GM21515 (cell line): Measurements from ENCODE around the gene HSD17B12.
"Not testable (repeated sequence)": the region's sequence is repeated elsewhere in the genome, so short reads cannot be mapped to it uniquely, and the experiment has no call there.

Experiments used
- ATAC-seq: cut with Tn5 transposase; IDR thresholded peaks from one replicate; pipeline ENCODE4 v1.9.1; 2021; ENCODE audit not compliant: unreplicated experiment

Gene HSD17B12

DNA sequence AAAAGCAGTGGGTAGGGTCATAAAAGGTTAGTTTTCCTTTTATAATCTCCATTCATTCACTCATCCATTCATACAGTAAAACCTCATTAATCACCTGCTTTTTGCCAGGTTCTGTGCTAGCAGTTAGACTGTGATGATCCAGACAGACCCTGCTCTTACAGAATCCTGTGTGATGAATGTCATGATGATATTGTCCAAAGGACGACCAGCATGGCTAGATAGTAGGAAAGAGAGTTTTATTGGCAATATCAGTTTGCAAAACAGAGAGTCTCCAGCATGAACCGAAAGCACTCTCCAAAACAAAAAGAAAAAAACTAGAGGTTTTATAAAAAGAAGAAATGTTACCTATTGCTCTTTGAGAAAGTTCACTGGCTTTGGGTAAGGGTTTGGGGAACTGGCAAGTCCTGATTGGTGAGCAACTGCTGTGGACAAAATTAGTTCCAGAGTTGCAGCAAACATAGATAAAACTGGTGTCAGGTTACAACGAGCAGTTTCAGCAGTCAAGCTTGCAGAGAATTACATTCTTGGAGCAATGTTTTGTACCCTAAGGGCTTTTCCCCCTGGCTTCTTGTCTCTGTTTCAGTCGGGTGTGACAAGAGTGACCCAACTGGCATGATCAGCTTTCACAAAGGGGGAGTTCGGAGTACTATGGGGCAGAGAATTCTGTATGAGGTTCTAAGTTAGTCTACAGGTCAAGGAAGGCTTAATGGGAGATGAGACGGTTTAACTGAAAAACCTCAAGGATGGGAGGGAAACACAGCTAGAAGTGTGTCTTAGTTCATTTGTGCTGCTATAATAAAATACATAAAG, 58.3 kb downstream of the HSD17B12 start:
- no peak for ATAC-seq

DNA sequence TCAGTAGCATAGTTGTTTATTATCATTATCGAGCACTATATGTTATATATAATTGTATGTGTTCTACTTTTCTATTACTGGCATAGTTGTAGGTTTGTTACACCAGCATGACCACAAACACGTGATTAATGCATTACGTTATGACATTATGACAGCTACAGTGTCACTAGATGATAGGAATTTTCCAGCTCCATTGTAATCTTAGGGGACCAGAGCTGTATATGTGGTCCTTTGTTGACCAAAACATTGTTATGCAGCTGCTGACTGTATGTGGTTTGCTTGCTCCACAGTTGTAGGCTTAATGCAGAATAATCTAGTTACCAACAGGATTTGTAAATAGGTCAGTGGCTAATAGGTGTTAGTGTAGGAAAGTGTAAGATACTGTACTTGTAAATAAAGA, 66.1 kb downstream of the HSD17B12 start:
- no peak for ATAC-seq

DNA sequence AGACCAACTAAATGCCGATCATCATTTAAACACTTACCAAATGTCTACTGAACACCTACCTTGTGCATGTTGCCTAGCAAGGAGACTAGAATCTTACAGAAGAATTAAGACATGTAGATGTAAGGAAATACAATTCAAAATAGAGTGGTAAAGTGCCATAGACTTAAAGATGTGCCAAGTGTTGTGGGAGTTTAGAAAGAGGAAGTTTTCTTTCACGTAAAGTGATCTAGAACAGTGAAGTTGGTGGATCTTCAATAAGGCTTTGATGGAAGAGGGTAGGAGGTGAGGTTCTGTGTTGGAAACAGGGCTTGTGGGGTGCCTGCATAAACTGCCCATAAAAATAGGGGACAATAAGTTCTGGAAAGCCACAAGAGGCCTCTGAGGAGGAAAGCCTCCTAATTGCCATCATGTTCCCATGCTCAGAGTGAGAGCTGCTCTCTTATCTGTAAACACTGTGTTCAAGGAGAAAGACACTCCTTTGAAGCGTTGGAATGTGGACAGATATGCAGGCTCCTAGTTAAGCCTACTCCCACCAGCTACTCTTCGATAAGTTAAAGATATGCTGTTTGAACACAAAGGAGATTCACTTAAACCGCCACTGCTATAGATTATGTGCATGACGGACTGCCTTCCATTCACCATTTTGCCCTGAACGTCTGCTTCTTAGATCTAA, 66.7 kb downstream of the HSD17B12 start:
- ATAC-seq, result no peak

DNA sequence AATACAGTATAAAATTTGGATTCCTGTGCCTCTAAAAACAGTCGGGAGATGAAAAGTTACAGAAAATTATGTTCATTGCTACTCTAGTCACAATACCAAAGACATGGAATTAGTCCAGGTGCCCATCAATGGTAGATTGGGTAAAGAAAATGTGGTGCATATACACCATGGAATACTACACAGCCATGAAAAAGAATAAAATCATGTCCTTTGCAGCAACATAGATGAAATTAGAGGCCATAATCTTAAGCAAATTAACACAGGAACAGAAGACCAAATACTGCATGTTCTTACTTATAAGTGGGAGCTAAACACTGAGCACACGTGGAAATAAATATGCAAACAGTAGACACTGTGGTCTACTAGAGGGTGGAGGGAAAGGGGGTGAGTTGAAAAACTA, 67.6 kb downstream of the HSD17B12 start:
- no peak for ATAC-seq

DNA sequence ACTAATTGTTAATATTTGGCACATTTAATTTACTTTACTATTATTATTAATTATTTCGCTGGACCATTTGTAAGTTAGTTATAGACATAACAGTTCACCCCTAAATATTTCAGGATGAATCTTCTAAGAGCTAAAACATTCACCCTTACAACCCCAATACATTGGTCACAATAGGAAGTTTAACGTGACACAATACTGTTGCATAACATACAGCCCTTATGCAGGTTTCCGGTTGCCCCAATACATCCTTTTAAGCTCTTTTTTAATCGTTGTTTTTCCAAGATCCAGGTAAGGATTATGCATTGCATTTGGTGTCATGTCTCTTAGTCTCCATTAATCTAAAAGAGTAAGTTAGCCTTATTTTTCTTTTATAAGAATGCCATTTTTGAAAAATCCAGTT, 71.2 kb downstream of the HSD17B12 start:
- ATAC-seq, result no peak

DNA sequence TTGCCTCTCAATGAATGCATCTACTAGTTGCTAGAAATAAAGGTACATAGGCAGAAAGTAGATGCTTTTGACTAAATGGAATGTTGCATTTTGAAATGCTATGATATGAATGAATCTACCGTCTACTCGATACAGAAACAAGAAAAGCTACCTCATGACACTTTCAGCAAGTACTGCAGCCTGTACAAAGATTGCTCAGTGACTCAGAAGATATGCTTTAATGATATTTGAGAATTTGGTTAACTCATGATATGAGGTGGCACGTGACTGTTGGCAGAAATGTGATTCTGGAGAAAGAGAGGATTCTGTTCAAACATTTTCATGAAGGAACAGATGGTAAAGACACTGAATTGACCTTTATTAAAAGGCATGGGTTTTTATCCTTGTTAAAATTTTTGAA, 76.0 kb downstream of the HSD17B12 start:
- no peak for ATAC-seq

DNA sequence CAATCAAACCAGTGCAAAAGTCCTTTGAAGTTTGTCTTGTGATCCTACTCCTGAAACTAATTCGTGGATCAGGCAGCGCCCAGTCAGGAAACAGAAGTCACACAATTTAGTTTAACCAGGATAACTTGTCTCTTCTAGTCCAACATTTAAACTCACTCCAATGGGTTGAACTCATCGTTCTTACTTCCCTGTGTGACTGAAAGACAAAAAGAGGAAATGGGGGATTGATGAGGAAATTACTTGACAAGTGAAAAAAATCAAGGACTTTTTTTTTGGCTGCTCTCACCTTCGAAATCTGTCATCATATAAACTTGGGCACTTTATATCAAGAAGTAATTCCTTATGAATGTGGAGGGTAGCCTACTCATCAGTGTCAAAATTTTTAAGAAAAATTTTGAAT, 78.4 kb downstream of the HSD17B12 start:
- no peak for ATAC-seq

DNA sequence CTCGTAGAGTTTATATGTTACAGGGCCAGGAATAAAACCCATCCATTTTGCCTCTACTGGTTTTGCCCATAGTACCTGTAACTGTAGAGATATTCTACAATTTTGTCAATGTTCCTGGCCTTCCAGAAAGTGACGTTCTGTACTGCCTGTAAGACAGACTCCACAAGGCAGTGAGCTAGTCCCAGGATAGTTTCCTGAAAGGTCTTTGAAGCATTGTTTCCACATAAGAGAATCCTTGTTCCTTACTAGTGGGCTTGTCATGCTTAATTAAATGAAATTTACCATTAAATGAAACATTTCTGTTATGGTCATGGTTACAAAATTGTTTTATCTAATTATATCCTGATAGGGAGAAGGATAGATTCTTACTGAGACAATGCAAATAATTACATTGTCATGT, 80.4 kb downstream of the HSD17B12 start:
- ATAC-seq, result no peak

DNA sequence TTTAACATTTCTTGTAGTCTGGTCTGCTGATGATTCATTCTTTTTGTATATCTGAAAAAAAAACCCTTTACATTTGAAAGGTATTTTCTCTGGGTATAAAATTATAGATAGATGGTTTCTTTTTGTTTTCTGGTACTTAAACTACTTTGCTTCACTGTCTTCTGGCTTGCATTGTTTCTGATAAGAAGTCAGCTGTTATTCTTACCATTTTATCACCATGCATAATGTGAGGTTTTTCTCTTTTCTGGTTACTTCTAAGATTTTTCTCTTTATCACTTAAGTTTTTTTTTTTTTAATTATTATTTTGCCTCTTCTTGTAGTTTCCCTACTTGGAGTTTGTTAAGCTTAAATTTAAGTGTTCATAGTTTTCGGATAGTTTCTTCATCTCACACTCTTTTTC, 84.7 kb downstream of the HSD17B12 start:
- ATAC-seq, result no peak

DNA sequence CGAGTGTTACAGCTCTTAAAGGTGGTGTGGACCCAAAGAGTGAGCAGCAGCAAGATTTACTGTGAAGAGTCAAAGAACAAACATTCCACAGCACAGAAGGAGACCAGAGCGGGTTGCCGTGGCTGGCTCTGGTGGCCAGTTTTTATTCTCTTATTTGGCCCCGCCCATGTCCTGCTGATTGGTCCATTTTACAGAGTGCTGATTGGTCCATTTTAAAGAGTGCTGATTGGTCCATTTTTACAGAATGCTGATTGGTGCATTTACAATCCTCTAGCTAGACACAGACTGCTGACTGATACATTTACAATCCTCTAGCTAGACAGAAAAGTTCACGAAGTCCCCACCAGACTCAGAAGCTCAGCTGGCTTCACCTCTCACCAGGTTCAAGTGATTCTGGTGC, 88.1 kb downstream of the HSD17B12 start:
- ATAC-seq, result not testable (repeated sequence)

DNA sequence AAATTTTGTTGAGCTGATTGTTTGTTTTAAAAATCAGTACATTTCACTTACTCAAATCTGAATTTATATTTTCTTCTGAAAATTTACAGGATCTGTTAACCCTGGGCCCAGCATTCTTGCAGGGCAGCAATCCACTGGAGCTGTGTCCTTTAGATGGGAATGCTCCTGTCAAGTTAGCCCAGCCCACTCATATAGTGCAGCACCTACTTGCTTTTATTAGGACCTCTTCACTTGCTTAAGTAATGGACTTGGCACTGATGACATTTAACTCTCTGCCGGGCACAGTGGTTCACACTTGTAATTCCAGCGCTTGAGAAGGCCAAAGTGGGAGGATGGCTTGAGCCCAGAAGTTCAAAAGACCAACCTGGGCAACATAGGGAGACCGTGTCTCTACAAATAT, 89.6 kb downstream of the HSD17B12 start:
- ATAC-seq, result no peak

DNA sequence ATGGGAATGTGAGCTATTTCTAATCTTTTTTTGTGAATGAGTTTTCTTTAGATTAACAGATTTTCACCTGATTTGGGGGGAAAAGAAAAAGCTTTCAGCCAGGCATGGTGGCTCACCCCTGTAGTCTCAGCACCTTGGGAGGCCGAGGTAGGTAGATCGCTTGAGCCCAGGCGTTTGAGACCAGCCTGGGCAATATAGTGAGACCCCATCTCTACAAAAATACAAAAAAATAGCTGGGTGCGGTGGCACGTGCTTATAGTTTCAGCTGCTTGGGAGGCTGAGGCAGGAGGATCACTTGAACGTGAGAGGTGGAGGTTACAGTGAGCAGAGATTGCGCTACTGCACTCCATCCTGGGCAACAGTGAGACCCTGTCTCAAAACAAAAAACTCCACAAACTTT, 92.2 kb downstream of the HSD17B12 start:
- no peak for ATAC-seq

DNA sequence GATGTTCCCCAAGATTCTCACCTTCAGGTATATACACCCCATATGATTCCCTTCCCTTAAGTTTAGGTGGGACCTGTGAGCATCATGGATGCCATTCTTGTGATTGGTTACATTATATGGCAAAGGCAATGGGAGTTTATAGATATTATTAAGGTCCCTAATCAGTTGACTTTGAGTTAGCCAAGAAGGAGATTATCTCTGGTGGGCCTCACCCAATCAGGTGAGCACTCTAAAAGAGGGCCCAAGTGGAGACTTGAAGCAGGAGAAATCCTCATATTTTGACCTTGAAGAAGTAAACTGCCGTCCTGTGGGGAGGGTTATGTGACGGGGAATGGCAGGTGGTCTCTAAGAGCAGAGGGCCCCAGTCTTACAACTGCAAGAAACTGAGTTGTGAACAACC, 94.2 kb downstream of the HSD17B12 start:
- ATAC-seq, result no peak

DNA sequence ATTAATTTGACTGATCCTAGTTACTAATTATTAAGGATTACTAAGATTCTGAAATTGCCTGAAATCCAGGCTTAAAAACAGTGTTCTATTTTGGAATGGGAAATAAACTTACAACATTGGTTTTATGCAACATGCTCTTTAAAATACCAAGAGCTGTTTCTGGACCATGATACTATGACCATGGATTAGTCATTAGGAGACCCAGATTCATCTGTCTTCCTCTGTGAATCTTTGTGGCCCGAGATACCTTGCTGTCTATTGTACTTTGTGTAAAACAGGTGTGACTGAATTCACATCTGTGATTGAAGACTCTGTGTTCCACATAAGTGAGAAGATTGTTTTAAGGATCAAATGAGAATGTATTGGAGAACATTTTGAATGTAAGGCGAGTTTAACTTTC, 98.8 kb downstream of the HSD17B12 start:
- ATAC-seq, result no peak

DNA sequence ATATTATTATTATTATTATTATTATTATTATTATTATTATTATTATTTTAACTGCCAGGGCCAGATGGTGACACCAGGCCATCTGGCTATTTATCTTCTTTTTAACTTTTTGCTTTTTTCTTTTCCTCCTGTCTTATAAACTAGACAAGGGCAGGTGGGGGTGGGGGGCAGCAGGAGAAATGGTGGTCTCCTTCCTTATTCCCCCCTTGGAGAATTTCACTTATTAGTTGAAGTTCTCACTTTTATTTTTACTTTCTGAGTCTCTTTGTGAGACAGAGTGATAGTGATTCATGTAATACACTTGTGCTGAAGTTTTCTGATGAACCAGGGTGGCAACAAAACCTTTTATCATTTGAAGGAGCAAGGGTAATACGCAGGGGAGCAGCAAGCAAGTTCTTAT, 103.8 kb downstream of the HSD17B12 start:
- ATAC-seq, result no peak

DNA sequence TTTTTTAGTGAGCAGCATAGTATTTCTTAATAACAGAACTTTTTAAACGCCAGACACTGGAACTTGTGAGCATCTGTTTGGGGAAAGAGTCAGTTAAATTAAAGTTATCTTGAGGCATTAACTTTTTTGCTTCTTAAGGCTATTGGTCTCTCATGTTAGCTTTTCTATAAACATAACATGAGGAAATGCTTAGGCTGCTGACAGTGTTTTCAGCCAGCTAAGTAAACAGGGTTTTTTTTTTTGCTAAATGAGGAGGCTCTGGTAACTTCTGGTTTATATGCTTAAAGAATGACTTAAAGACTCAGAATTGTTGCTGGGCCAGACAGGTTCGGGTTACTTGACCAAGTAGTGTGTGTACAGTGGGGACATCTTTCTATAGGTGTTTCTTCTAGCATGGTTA, 104.3 kb downstream of the HSD17B12 start:
- no peak for ATAC-seq

DNA sequence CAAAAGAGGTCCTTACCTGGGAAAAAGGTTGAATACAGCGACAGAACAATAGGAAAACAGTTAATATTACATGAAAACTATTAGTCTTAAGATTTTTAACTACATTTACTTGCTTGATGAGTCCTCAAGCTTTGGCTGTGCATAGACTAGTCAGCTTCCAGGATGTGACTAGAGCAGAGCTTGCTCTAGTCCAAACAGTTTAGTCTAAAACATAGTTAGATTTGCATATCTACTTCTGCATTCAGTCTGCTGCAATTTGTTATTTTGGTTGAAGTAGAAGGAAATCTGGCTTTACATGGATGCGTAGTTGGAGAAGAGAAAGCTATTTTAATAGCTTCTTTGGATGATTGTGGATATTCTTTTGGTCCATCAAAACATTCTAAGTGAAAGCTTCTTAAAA, 104.8 kb downstream of the HSD17B12 start:
- no peak for ATAC-seq

DNA sequence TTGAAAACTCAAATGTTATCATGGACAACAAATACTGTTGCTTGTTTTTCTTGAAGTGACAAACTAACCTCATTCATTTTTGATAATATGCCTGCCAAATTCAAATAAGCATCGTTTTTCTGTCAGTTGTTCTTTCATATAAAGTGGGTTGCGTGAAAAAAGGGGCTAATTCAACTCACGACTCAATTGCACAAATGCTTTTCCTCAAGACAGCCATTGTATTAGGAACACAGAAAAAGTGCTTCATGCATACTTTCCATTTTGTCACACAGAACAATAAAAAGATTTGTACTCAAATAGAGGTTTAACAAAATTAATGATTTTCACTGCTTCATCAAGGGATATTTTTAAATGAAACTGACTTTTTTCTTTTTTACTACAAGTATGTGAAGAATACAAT, 105.5 kb downstream of the HSD17B12 start:
- ATAC-seq, result no peak

DNA sequence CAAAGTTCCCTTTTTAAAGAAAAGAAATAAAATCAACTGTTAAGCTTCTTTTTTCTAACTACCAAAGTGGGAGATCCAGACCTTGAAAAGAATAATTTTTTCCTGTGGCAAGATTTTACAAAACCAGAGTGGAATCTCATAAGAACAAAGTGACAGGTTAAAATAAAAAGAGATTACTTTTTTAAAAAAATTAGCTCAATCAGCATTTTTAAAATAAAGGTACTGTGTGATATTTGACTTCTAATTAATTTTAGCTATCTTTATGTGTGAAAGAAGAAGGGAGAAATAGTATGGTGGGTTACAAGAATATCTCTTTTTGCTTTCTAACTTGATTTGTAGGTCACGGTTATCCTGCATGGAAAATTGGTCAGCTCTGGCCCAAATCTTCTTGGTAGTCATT, 107.3 kb downstream of the HSD17B12 start:
- no peak for ATAC-seq

DNA sequence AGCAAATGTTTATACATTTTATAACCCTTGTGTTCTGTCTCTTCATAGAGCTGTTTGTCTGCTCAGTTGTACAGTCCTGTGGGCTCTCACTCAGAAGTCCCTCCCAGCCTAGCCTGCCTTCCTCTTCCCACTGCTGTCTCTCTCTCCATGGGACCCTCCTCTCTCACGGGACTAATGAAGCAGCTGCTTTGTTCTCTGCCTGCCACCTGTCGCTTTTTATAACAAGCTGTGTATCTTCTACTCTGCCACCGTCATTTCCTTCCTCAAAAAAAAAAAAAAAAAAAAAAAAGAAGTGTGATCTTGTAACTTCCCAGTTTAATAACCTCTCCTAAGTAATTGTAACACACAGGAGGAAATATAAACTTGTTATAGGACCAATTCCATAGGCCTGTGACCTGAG, 107.9 kb downstream of the HSD17B12 start:
- no peak for ATAC-seq

DNA sequence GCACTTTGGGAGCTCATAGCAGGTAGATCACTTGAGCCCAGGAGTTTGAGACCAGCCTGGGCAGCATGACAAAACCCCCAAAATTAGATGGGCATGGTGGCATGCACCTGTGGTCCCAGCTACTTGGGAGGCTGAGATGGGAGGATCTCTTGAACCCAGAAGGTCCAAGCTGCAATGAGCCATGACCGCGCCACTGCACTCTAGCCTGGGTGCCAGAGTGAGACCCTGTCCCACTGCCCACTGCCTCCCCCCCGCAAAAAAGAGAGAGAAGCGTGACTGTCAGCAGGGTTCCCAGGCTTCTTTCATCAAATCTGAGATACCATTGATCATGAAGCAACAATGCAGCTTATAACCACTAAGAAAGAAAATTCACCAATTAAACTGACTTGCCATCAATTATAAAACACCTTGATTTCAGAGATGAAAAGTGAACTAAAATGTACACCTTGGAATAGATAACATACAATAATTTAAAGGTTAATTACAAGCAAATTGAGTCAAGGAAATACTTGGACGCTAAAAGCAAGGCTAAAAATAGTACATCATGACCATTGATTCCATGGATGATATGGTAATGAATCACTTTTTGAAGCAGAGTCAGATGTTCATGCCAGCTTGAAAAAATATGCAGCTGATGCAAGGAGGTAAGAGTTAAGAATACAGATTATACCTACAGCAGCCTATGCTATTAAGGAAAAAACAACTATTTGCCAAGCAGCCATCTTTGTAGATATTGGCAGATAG, 109.3 kb downstream of the HSD17B12 start:
- no peak for ATAC-seq

DNA sequence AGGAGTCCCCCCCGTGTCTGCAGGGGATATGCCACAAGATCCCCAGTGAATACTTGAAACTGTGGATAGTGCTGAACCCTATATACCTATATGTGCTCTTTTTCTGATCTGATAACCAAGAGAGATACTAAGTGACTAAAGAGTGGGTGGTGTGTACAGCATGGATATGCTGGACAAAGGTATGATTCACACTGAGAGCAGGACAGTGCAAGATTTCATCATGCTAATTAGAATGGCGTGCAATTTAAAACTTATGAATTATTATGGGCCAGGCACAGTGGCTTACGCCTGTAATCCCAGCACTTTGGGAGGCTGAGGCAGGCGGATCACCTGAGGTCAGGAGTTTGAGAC, 109.9 kb downstream of the HSD17B12 start:
- no peak for ATAC-seq
